SK-N-SH treated with all-trans-retinoic acid at 6 μM for 48 hours (cell line): Measurements from ENCODE around the gene KRT17.

Experiments
- ATAC-seq: fragments of 200-7000 bp; cut with Tn5 transposase; 3 replicates; pipeline ENCODE4 v1.9.1; 2020; ENCODE audit warnings: mild to moderate bottlenecking, moderate library complexity
- ARNTL ChIP-seq: fragments of 450-650 bp; formaldehyde crosslinking; IDR thresholded peaks from 2 replicates; pipeline ENCODE4 v1.5.0; 2020; ENCODE audit warnings: low read depth, mild to moderate bottlenecking, moderate library complexity, borderline replicate concordance
- BACH2 ChIP-seq: fragments of 250-450 bp; sonication (Bioruptor Pico); IDR thresholded peaks from 2 replicates; pipeline ENCODE4 v1.9.0; 2021; ENCODE audit warnings: mild to moderate bottlenecking, borderline replicate concordance
- CREB5 ChIP-seq: fragments of 250-450 bp; sonication (Bioruptor Pico); IDR thresholded peaks from 2 replicates; pipeline ENCODE4 v1.5.1; 2020; ENCODE audit warnings: low read depth, mild to moderate bottlenecking, moderate library complexity
- CSDC2 ChIP-seq: fragments of 250-450 bp; sonication (Bioruptor Pico); IDR thresholded peaks from 2 replicates; pipeline ENCODE4 v1.5.0; 2020; ENCODE audit warnings: mild to moderate bottlenecking, moderate library complexity
- CSRNP3 ChIP-seq: fragments of 250-450 bp; sonication (Bioruptor Pico); IDR thresholded peaks from 2 replicates; pipeline ENCODE4 v1.5.1; 2021; ENCODE audit warnings: mild to moderate bottlenecking, moderate library complexity
- ESRRG ChIP-seq: fragments of 250-450 bp; sonication (Bioruptor Pico); IDR thresholded peaks from 2 replicates; pipeline ENCODE4 v1.6.1; 2021; ENCODE audit warnings: mild to moderate bottlenecking
- GLIS3 ChIP-seq: fragments of 250-450 bp; sonication (Bioruptor Pico); IDR thresholded peaks from 2 replicates; pipeline ENCODE4 v1.5.0; 2020; ENCODE audit warnings: mild to moderate bottlenecking, moderate library complexity
- ISL1 ChIP-seq: fragments of 250-450 bp; sonication (Bioruptor Pico); IDR thresholded peaks from 2 replicates; pipeline ENCODE4 v2.1.2; 2022; ENCODE audit warnings: mild to moderate bottlenecking, moderate library complexity
- PATZ1 ChIP-seq: fragments of 250-450 bp; sonication (Bioruptor Pico); IDR thresholded peaks from 2 replicates; pipeline ENCODE4 v1.8.0; 2020; ENCODE audit warnings: mild to moderate bottlenecking, moderate library complexity, borderline replicate concordance
- POU6F1 ChIP-seq: fragments of 250-450 bp; sonication (Bioruptor Pico); IDR thresholded peaks from 2 replicates; pipeline ENCODE4 v1.8.0; 2021; ENCODE audit warnings: low read depth, mild to moderate bottlenecking, moderate library complexity, borderline replicate concordance
- SNAI2 ChIP-seq: fragments of 250-450 bp; sonication (Bioruptor Pico); IDR thresholded peaks from 2 replicates; pipeline ENCODE4 v1.5.0; 2020; ENCODE audit warnings: mild to moderate bottlenecking, moderate library complexity
- TCF4 ChIP-seq: fragments of 250-450 bp; sonication (Bioruptor Pico); IDR thresholded peaks from 2 replicates; pipeline ENCODE4 v1.8.0; 2021; ENCODE audit warnings: mild to moderate bottlenecking, moderate library complexity, borderline replicate concordance
- TOX ChIP-seq: fragments of 250-450 bp; sonication (Bioruptor Pico); IDR thresholded peaks from 2 replicates; pipeline ENCODE4 v1.8.0; 2021; ENCODE audit warnings: mild to moderate bottlenecking, moderate library complexity, borderline replicate concordance
- TSHZ2 ChIP-seq: fragments of 250-450 bp; sonication (Bioruptor Pico); IDR thresholded peaks from 2 replicates; pipeline ENCODE4 v1.5.0; 2020; ENCODE audit warnings: mild to moderate bottlenecking, moderate library complexity
- ZC3H10 ChIP-seq: fragments of 250-450 bp; sonication (Bioruptor Pico); IDR thresholded peaks from 2 replicates; pipeline ENCODE4 v1.5.1; 2021; ENCODE audit warnings: mild to moderate bottlenecking, moderate library complexity
- ZFP3 ChIP-seq: fragments of 250-450 bp; sonication (Bioruptor Pico); IDR thresholded peaks from 2 replicates; pipeline ENCODE4 v1.5.0; 2020; ENCODE audit warnings: mild to moderate bottlenecking, moderate library complexity
- ZFP30 ChIP-seq: fragments of 450-650 bp; formaldehyde crosslinking; IDR thresholded peaks from 2 replicates; pipeline ENCODE4 v1.5.0; 2022; ENCODE audit warnings: mild to moderate bottlenecking, moderate library complexity
- ZNF565 ChIP-seq: fragments of 450-650 bp; formaldehyde crosslinking; conservative IDR thresholded peaks from 2 replicates; pipeline ENCODE4 v1.5.0; 2020; ENCODE audit warnings: low read depth, mild to moderate bottlenecking, moderate library complexity
- ZNF70 ChIP-seq: fragments of 450-650 bp; formaldehyde crosslinking; IDR thresholded peaks from 2 replicates; pipeline ENCODE4 v1.5.0; 2020; ENCODE audit warnings: mild to moderate bottlenecking, moderate library complexity
- ZNF8 ChIP-seq: fragments of 450-650 bp; formaldehyde crosslinking; IDR thresholded peaks from 2 replicates; pipeline ENCODE4 v1.5.0; 2020; ENCODE audit warnings: mild to moderate bottlenecking, moderate library complexity

Gene KRT17

GRCh38 chr17:41634639-41635038, 10.3 kb upstream of the KRT17 start (continued):
- no peak for TF ChIP-seq CSDC2 (CRISPR knock-in tag)
- TF ChIP-seq SNAI2 (CRISPR knock-in tag): no peak
- no peak for TF ChIP-seq TOX (CRISPR knock-in tag)
- TF ChIP-seq ZNF70 (CRISPR knock-in tag): no peak
- TF ChIP-seq ZNF8: no peak

- TF ChIP-seq ZNF70 (CRISPR knock-in tag) (no peak), GLIS3 (CRISPR knock-in tag) (no peak), ISL1 (no peak), CSDC2 (CRISPR knock-in tag) (no peak), BACH2 (no peak), TCF4 (CRISPR knock-in tag) (no peak), TSHZ2 (CRISPR knock-in tag) (no peak), ZNF565 (CRISPR knock-in tag) (no peak), SNAI2 (CRISPR knock-in tag) (no peak), ZFP30 (CRISPR knock-in tag) (no peak), ZC3H10 (no peak), POU6F1 (CRISPR knock-in tag) (no peak), ARNTL (CRISPR knock-in tag) (no peak)
- ATAC-seq: no peak
These were observed 9.3 kb upstream of the KRT17 start for GRCh38 chr17:41633556-41634199.

- TF ChIP-seq TSHZ2 (CRISPR knock-in tag) (no peak), ISL1 (no peak), TOX (CRISPR knock-in tag) (no peak), ZNF8 (no peak), CREB5 (CRISPR knock-in tag) (no peak), BACH2 (no peak), TCF4 (CRISPR knock-in tag) (no peak), CSDC2 (CRISPR knock-in tag) (no peak), GLIS3 (CRISPR knock-in tag) (no peak), ARNTL (CRISPR knock-in tag) (no peak), CSRNP3 (no peak), ZNF565 (CRISPR knock-in tag) (no peak), ZFP3 (CRISPR knock-in tag) (no peak), ZC3H10 (no peak), PATZ1 (CRISPR knock-in tag) (no peak), SNAI2 (CRISPR knock-in tag) (no peak), ESRRG (CRISPR knock-in tag) (no peak)
- no peak for ATAC-seq
These were observed 8.2 kb upstream of the KRT17 start for GRCh38 chr17:41632482-41633105.
